Measurements from ENCODE around the gene ASB4. TPM values are rescaled to one million over a fixed set of nuclear protein-coding genes. Genes with fewer than 3 reads are reported as not detected.

The ASB4 gene
- total and polyA plus RNA-seq, 4 donors = 0.09 to 1.1 (median 0.38) TPM

DNA sequence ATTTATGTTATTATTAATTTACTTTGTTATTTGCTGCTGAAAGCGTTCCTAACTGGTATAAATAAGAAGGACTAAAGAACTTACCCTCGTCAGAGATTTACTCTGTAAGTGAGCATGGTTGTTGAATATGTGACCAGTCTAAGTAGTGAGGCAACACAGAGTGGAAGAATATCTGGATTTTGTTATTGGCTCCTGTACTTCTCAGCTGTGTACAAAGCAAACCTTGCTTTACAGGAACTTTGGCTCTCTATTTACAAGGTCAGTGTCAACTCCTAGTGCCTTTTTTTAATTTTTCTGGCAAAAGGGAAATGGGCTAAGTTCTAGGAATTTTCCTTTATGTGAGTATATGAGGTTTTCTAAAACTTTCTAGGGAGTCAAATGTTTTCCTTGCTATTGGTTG is 74.9 kb downstream of the ASB4 start:
- H3K4me1 ChIP-seq (ENCODE audit: control insufficient read depth in 4 of 4, insufficient read depth in 4 of 4, low read length in 3 of 4) = peaks cover 4 to 35% (median 33%) of the 10 kb centered on the region in 4 donors

More for the DNA sequence above, 74.9 kb downstream of the ASB4 start:
- Histone ChIP-seq H3K27ac (ENCODE audit: low read depth in 1 of 2, low read length in 2 of 2) (peak overlapping the region; percentile 31 to 76), H3K9ac (ENCODE audit: low read depth in 1 of 2, low read length in 2 of 2) (peak overlapping the region in 1 of 2 donors; percentile 50), H3K27me3 (ENCODE audit: control insufficient read depth in 4 of 4, insufficient read depth in 4 of 4, low read length in 3 of 4) (no peaks in the 10 kb centered on the region), H3K36me3 (ENCODE audit: control insufficient read depth in 4 of 4, insufficient read depth in 3 of 4, low read depth in 1 of 4, low read length in 3 of 4) (no peaks in the 10 kb centered on the region), H3K9me3 (ENCODE audit: control insufficient read depth in 4 of 4, low read length in 3 of 4) (no peaks in the 10 kb centered on the region), H3K4me3 (ENCODE audit: low read depth in 1 of 3, low read length in 3 of 3) (no peak overlapping the region)
- TF ChIP-seq, protein P1, sequence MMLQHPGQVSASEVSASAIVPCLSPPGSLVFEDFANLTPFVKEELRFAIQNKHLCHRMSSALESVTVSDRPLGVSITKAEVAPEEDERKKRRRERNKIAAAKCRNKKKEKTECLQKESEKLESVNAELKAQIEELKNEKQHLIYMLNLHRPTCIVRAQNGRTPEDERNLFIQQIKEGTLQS (IDR thresholded peaks at IDR 0.05) = peak; percentile 47
- TF ChIP-seq HNF4G (IDR thresholded peaks at IDR 0.05) (peak; percentile 12), SP1 (IDR thresholded peaks at IDR 0.05) (peak; percentile 77), HNF4A (conservative IDR thresholded peaks at IDR 0.05) (peak; percentile 83 to 88), JUND (IDR thresholded peaks at IDR 0.05) (peak; percentile 24 to 56), GABPA (IDR thresholded peaks at IDR 0.05 in 1 of 2, conservative IDR thresholded peaks at IDR 0.05 in 1 of 2) (peak in 1 of 2 donors; percentile 10), EGR1 (IDR thresholded peaks at IDR 0.05; ENCODE audit: low read depth in 2 of 2) (peak in 1 of 2 donors; percentile 9), NR2F2 (IDR thresholded peaks at IDR 0.05) (peak; percentile 27), RAD21 (IDR thresholded peaks at IDR 0.05) (peak; percentile 22 to 43), FOXA1 (IDR thresholded peaks at IDR 0.05) (peak; percentile 89), RXRA (IDR thresholded peaks at IDR 0.05) (peak; percentile 68 to 84), YY1 (IDR thresholded peaks at IDR 0.05) (peak; percentile 32), FOXA2 (IDR thresholded peaks at IDR 0.05) (peak; percentile 97), TAF1 (conservative IDR thresholded peaks at IDR 0.05) (no peak)
- TF ChIP-seq, protein P2, sequence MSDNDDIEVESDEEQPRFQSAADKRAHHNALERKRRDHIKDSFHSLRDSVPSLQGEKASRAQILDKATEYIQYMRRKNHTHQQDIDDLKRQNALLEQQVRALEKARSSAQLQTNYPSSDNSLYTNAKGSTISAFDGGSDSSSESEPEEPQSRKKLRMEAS (IDR thresholded peaks at IDR 0.05) = peak; percentile 65
- TF ChIP-seq, protein P3, sequence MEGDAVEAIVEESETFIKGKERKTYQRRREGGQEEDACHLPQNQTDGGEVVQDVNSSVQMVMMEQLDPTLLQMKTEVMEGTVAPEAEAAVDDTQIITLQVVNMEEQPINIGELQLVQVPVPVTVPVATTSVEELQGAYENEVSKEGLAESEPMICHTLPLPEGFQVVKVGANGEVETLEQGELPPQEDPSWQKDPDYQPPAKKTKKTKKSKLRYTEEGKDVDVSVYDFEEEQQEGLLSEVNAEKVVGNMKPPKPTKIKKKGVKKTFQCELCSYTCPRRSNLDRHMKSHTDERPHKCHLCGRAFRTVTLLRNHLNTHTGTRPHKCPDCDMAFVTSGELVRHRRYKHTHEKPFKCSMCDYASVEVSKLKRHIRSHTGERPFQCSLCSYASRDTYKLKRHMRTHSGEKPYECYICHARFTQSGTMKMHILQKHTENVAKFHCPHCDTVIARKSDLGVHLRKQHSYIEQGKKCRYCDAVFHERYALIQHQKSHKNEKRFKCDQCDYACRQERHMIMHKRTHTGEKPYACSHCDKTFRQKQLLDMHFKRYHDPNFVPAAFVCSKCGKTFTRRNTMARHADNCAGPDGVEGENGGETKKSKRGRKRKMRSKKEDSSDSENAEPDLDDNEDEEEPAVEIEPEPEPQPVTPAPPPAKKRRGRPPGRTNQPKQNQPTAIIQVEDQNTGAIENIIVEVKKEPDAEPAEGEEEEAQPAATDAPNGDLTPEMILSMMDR (IDR thresholded peaks at IDR 0.05; ENCODE audit: low read depth, low read length, missing input control) = no peak
- TF ChIP-seq, protein P4, sequence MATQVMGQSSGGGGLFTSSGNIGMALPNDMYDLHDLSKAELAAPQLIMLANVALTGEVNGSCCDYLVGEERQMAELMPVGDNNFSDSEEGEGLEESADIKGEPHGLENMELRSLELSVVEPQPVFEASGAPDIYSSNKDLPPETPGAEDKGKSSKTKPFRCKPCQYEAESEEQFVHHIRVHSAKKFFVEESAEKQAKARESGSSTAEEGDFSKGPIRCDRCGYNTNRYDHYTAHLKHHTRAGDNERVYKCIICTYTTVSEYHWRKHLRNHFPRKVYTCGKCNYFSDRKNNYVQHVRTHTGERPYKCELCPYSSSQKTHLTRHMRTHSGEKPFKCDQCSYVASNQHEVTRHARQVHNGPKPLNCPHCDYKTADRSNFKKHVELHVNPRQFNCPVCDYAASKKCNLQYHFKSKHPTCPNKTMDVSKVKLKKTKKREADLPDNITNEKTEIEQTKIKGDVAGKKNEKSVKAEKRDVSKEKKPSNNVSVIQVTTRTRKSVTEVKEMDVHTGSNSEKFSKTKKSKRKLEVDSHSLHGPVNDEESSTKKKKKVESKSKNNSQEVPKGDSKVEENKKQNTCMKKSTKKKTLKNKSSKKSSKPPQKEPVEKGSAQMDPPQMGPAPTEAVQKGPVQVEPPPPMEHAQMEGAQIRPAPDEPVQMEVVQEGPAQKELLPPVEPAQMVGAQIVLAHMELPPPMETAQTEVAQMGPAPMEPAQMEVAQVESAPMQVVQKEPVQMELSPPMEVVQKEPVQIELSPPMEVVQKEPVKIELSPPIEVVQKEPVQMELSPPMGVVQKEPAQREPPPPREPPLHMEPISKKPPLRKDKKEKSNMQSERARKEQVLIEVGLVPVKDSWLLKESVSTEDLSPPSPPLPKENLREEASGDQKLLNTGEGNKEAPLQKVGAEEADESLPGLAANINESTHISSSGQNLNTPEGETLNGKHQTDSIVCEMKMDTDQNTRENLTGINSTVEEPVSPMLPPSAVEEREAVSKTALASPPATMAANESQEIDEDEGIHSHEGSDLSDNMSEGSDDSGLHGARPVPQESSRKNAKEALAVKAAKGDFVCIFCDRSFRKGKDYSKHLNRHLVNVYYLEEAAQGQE (IDR thresholded peaks at IDR 0.05) = peak; percentile 71
- TF ChIP-seq, protein P5, sequence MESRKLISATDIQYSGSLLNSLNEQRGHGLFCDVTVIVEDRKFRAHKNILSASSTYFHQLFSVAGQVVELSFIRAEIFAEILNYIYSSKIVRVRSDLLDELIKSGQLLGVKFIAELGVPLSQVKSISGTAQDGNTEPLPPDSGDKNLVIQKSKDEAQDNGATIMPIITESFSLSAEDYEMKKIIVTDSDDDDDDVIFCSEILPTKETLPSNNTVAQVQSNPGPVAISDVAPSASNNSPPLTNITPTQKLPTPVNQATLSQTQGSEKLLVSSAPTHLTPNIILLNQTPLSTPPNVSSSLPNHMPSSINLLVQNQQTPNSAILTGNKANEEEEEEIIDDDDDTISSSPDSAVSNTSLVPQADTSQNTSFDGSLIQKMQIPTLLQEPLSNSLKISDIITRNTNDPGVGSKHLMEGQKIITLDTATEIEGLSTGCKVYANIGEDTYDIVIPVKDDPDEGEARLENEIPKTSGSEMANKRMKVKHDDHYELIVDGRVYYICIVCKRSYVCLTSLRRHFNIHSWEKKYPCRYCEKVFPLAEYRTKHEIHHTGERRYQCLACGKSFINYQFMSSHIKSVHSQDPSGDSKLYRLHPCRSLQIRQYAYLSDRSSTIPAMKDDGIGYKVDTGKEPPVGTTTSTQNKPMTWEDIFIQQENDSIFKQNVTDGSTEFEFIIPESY (IDR thresholded peaks at IDR 0.05) = peak; percentile 70
- no peak for DNase-seq (ENCODE audit: low spot score)
- 39% methylated on average over 2 of the region's 2 CpGs for WGBS
